ENCODE results near the gene FNIP1.

- TF ChIP-seq CTCF (IDR thresholded peaks at IDR 0.05), result no peak
- TF ChIP-seq POLR2AphosphoS5 (IDR thresholded peaks at IDR 0.05), result no peak
- no peak for TF ChIP-seq EP300 (IDR thresholded peaks at IDR 0.05)
- TF ChIP-seq POLR2A (IDR thresholded peaks at IDR 0.05), result no peak
These were observed 13.5 kb downstream of the FNIP1 start for GRCh38 chr5:131783357-131783756.

Measured in stomach (tissue), 4 donors.